Body of pancreas (tissue), 4 donors: ENCODE results near the gene DRC7.

Experiments
- POLR2A ChIP-seq, 3 donors: fragments of 450-650 bp; IDR thresholded peaks; one replicate each; pipeline ENCODE4 v1.6.1; 2016; ENCODE audit warnings: antibody characterized with exemption in 3 of 3, mild to moderate bottlenecking in 2 of 3
- TF ChIP-seq, protein P1 (sequence below), 7 experiments: fragments of 450-650 bp in 4 of 7; fragments of 200-600 bp in 3 of 7; sonication (generic) in 3 of 7; IDR thresholded peaks; one replicate each; pipeline ENCODE4 v1.5.1; 2016 to 2019; ENCODE audit warnings: antibody characterized with exemption in 7 of 7

DNA sequence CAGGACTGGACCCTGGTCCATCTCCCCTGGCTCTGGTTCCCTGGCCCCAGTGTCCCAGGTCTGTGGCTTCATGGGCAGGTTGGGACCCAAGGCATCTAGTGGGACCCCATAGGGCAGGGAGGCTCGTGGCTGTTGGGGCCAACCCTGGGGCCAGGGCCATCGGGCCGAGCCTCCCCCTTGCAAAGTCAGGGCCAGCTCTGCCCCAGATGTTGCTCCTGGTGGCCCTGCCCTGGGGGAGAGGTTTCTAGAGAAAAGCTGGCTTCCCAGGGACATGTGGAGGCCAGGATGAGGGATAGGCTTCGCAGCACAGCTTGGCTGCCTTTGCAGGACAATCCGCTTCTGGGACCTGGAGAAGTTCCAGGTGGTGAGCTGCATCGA is 57.6 kb downstream of the DRC7 start:
- TF ChIP-seq, protein P1, sequence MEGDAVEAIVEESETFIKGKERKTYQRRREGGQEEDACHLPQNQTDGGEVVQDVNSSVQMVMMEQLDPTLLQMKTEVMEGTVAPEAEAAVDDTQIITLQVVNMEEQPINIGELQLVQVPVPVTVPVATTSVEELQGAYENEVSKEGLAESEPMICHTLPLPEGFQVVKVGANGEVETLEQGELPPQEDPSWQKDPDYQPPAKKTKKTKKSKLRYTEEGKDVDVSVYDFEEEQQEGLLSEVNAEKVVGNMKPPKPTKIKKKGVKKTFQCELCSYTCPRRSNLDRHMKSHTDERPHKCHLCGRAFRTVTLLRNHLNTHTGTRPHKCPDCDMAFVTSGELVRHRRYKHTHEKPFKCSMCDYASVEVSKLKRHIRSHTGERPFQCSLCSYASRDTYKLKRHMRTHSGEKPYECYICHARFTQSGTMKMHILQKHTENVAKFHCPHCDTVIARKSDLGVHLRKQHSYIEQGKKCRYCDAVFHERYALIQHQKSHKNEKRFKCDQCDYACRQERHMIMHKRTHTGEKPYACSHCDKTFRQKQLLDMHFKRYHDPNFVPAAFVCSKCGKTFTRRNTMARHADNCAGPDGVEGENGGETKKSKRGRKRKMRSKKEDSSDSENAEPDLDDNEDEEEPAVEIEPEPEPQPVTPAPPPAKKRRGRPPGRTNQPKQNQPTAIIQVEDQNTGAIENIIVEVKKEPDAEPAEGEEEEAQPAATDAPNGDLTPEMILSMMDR (IDR thresholded peaks at IDR 0.05), result no peak
- TF ChIP-seq POLR2A (IDR thresholded peaks at IDR 0.05), result no peak
